A673 (cell line): ENCODE measurements around the gene KLF8. TPM values are rescaled to one million over a fixed set of nuclear protein-coding genes. Genes with fewer than 3 reads are reported as not detected.

ENCODE experiments used
- BruUV-seq: library from RNA; stranded (reverse); fragments of 400-500 nt; replicated peaks from 2 replicates; lab custom pipeline; 2021; lab: Mats Ljungman, UMichigan
- CTCF ChIA-PET: fragments of 300-600 bp; sonication (Branson Sonifier 250); formaldehyde crosslinking; loops from one replicate; lab custom pipeline; 2022; ENCODE audit warnings: antibody characterized with exemption; lab: Charles Lee
- POLR2A ChIA-PET: fragments of 300-600 bp; sonication (Branson Sonifier 250); formaldehyde crosslinking; loops from one replicate; lab custom pipeline; 2022; ENCODE audit warnings: antibody characterized with exemption; ENCODE audit not compliant: low non-redundant PET; lab: Charles Lee
- DNase-seq: peaks from one replicate; pipeline ENCODE4 v3.0.0-alpha.2; 2015; ENCODE audit warnings: low spot score
- H3K27ac ChIP-seq: fragments of 200-600 bp; sonication (generic); 2 replicates; pipeline ENCODE4 v1.5.1; 2016; ENCODE audit warnings: mixed run types, low read depth, mild to moderate bottlenecking, mixed read lengths, antibody characterized with exemption, low read length; ENCODE audit not compliant: poor library complexity, severe bottlenecking
- H3K27me3 ChIP-seq: fragments of 200-600 bp; sonication (generic); replicated peaks from 2 replicates; pipeline ENCODE4 v1.6.1; 2017; ENCODE audit warnings: mixed run types, low read depth, mild to moderate bottlenecking, mixed read lengths, antibody characterized with exemption, low read length; ENCODE audit not compliant: insufficient read depth, poor library complexity
- H3K36me3 ChIP-seq: fragments of 200-600 bp; sonication (generic); 2 replicates; pipeline ENCODE4 v1.6.1; 2016; ENCODE audit warnings: mixed run types, mild to moderate bottlenecking, mixed read lengths, antibody characterized with exemption, low read length; ENCODE audit not compliant: insufficient read depth, poor library complexity, severe bottlenecking
- H3K4me1 ChIP-seq: fragments of 200-600 bp; sonication (generic); 2 replicates; pipeline ENCODE4 v1.6.1; 2017; ENCODE audit warnings: mixed run types, mild to moderate bottlenecking, mixed read lengths, antibody characterized with exemption, low read length; ENCODE audit not compliant: insufficient read depth, poor library complexity, severe bottlenecking
- H3K4me3 ChIP-seq: fragments of 200-600 bp; sonication (generic); 2 replicates; pipeline ENCODE4 v1.5.1; 2016; ENCODE audit warnings: low read depth, mixed run types, mild to moderate bottlenecking, mixed read lengths, low read length; ENCODE audit not compliant: poor library complexity, severe bottlenecking
- H3K9me3 ChIP-seq: fragments of 200-600 bp; sonication (generic); 2 replicates; pipeline ENCODE4 v1.6.1; 2016; ENCODE audit warnings: mixed run types, low read depth, mild to moderate bottlenecking, mixed read lengths, antibody characterized with exemption, low read length; ENCODE audit not compliant: poor library complexity, severe bottlenecking
- EZH2 ChIP-seq: fragments of 200-600 bp; sonication (generic); IDR thresholded peaks from 2 replicates; pipeline ENCODE4 v1.6.1; 2017; ENCODE audit warnings: borderline replicate concordance, low read depth, mild to moderate bottlenecking, mixed read lengths, antibody characterized with exemption, low read length; ENCODE audit not compliant: poor library complexity, severe bottlenecking
- intact Hi-C: fragments of 100-400 bp; cut with micrococcal nuclease; formaldehyde crosslinking; loops from one replicate; pipeline ENCODE4 v1.10.0; 2022; ENCODE audit not compliant: unreplicated experiment
- total RNA-seq: library from RNA; stranded (reverse); gene quantifications from 2 replicates; pipeline ENCODE4 v1.2.3, GENCODE V29; 2021
- TF ChIP-seq, protein P1 (sequence below): fragments of 300-800, 200-600 bp; sonication (generic); conservative IDR thresholded peaks from 2 replicates; pipeline ENCODE4 v1.5.1; 2017; ENCODE audit warnings: low read depth, mild to moderate bottlenecking, antibody characterized with exemption, low read length, moderate library complexity, mixed read lengths

The KLF8 gene
- total RNA-seq, 1 experiment from 2014 or later, result not detected

DNA sequence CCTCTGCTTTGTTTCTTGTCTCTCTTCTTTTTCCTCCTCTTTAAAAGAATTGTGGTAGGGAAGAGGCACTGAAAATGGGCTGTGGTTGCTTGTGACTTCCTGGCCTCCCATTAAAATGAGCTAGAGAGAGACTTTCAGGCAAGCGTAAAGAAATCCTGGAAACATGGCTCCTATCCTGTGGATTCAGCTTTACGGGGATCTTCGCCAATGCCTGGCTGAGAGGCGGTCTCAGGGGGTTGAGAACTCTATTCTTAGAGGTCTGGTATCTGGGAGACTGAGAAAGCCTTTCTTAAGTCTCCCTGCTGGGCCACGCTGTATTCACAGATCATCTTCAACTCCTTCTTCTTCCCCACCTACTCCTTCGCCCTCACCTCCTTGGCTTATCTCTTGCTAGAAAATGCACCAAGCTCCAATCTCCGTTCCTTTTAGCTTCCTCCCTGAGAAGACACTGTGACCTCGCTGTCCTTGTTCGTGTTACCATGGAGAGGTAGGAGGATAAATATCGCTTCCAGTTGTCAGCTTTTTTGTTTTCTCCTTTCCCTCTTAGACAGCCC, 542 bp upstream of the KLF8 start:
- H3K27me3 ChIP-seq, result peaks cover 21% of the 10 kb centered on the region
- CTCF ChIA-PET, result no interaction called here
- no TSS peak for BruUV-seq

DNA sequence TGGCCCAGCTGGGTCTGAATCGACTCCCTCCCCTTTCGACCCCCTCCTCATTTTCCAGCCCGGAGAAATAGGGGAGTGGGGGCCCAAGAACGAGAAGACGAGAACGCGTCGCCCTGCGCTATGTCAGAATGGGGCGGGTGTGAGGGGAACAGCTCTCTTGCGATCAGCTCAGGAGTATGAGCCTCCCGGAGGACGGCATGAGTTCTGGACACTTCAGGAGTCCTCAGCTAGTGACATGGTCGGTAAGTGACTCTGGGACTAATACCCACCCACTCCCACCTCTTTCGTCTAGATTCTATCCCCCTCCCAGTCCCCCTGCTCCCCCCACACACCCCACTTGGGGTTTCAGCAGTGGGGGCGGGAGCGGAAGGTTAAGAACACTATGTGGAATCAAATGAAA, 944 bp downstream of the KLF8 start:
- Histone ChIP-seq H3K9me3 (no peaks in the 10 kb centered on the region), H3K27ac (no peak overlapping the region), H3K4me3 (no peak overlapping the region), H3K36me3 (no peaks in the 10 kb centered on the region), H3K27me3 (peaks cover 21% of the 10 kb centered on the region), H3K4me1 (no peaks in the 10 kb centered on the region)
- intact Hi-C loops, result no loop called here
- TF ChIP-seq EZH2, result no peak
- TF ChIP-seq, protein P1, sequence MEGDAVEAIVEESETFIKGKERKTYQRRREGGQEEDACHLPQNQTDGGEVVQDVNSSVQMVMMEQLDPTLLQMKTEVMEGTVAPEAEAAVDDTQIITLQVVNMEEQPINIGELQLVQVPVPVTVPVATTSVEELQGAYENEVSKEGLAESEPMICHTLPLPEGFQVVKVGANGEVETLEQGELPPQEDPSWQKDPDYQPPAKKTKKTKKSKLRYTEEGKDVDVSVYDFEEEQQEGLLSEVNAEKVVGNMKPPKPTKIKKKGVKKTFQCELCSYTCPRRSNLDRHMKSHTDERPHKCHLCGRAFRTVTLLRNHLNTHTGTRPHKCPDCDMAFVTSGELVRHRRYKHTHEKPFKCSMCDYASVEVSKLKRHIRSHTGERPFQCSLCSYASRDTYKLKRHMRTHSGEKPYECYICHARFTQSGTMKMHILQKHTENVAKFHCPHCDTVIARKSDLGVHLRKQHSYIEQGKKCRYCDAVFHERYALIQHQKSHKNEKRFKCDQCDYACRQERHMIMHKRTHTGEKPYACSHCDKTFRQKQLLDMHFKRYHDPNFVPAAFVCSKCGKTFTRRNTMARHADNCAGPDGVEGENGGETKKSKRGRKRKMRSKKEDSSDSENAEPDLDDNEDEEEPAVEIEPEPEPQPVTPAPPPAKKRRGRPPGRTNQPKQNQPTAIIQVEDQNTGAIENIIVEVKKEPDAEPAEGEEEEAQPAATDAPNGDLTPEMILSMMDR, result no peak
- POLR2A ChIA-PET, result no interaction called here
- CTCF ChIA-PET, result interaction anchor here (0.6 kb wide), 1 partner anchor 1444 kb away, joined by 3 read pairs; no protein-coding TSS in a partner anchor
- no TSS peak for BruUV-seq
- no peak for DNase-seq

More for the DNA sequence above, 542 bp upstream of the KLF8 start:
- H3K4me1 ChIP-seq, result no peaks in the 10 kb centered on the region
- intact Hi-C loops, result no loop called here
- no peak for DNase-seq
- H3K27ac ChIP-seq, result no peak overlapping the region
- POLR2A ChIA-PET, result no interaction called here
- TF ChIP-seq EZH2, result no peak
- TF ChIP-seq, protein P1, result no peak
- no peak overlapping the region for H3K4me3 ChIP-seq
- no peaks in the 10 kb centered on the region for H3K36me3 ChIP-seq
- H3K9me3 ChIP-seq, result no peaks in the 10 kb centered on the region

DNA sequence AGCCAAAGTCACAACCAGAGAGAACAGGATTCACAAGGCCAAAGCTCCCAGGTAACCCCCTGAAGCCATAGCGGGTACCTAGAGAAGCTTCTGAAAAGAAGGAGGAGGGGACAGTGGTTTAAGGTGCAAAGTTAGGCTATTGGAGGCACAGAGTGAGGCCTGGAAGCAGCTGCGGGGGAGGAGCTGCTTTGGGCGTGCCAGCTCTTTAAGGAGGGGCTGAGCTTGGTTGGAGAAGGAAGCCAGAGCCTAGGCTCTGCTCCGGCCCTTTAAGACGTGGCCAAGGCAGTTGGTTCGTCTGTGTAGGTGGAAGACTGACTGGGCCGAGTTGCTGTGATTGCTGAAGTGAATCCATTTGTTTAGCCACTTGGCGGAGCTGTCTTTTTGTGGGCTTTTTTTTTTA, 1.5 kb downstream of the KLF8 start:
- peaks cover 21% of the 10 kb centered on the region for H3K27me3 ChIP-seq
- ChIA-PET POLR2A (no interaction called here), CTCF (no interaction called here)
- no peak overlapping the region for H3K27ac ChIP-seq
- no TSS peak for BruUV-seq
- DNase-seq, result peak; percentile 1
- H3K4me3 ChIP-seq, result no peak overlapping the region
- H3K9me3 ChIP-seq, result no peaks in the 10 kb centered on the region
- no peak for TF ChIP-seq EZH2
- TF ChIP-seq, protein P1, result no peak
- H3K4me1 ChIP-seq, result no peaks in the 10 kb centered on the region
- no peaks in the 10 kb centered on the region for H3K36me3 ChIP-seq
- intact Hi-C loops, result no loop called here
